AG09319 (cell line): ENCODE data around the gene ATP2B1.

Source experiments
- DNase-seq: peaks from one replicate; pipeline ENCODE4 v3.0.0-alpha.2; 2010; ENCODE audit warnings: low read depth; ENCODE audit errors: extremely low read depth
- TF ChIP-seq, protein P1 (sequence below): IDR thresholded peaks from 2 replicates; pipeline ENCODE4 v1.5.1; 2011; ENCODE audit warnings: low read depth, mild to moderate bottlenecking, inconsistent platforms, low read length, moderate library complexity

Gene ATP2B1

DNA sequence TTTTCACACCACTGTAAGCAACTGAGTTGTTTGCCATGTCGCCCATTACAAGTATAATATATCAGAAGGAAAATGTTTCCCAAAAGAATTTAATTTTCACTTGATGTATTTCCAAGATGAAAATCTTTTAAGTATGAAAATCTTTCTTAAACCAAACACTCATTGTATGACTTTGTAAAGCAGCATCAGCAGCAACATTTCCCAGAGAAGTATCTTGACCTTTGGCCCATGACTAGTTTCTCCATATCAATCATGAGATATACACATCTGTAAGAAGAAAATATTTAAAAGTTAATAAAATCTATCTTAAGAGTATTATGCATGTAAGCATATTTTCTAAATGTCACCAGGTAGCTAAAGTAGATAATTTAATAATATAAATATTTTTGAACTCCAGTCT lies 52.8 kb downstream of the ATP2B1 start:
- no peak for DNase-seq
- TF ChIP-seq, protein P1, sequence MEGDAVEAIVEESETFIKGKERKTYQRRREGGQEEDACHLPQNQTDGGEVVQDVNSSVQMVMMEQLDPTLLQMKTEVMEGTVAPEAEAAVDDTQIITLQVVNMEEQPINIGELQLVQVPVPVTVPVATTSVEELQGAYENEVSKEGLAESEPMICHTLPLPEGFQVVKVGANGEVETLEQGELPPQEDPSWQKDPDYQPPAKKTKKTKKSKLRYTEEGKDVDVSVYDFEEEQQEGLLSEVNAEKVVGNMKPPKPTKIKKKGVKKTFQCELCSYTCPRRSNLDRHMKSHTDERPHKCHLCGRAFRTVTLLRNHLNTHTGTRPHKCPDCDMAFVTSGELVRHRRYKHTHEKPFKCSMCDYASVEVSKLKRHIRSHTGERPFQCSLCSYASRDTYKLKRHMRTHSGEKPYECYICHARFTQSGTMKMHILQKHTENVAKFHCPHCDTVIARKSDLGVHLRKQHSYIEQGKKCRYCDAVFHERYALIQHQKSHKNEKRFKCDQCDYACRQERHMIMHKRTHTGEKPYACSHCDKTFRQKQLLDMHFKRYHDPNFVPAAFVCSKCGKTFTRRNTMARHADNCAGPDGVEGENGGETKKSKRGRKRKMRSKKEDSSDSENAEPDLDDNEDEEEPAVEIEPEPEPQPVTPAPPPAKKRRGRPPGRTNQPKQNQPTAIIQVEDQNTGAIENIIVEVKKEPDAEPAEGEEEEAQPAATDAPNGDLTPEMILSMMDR: no peak

DNA sequence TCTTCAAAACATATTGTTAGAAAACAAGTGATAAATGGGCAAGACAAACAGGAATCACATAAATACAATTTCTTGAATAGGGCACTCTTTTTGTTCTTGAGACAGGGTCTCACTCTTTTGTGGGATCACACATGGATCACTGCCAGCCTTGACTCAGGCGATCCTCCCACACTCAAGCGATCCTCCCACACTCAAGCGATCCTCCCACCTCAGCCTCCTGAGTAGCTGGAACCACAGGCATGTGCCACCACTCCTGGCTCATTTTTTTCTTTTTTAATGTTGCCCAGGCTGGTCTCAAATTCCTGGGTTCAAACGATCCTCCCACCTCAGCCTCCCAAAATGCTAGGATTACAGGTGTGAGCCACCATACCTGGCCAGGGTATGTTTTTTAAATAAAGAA lies 57.4 kb downstream of the ATP2B1 start:
- DNase-seq: no peak
- TF ChIP-seq, protein P1: no peak

DNA sequence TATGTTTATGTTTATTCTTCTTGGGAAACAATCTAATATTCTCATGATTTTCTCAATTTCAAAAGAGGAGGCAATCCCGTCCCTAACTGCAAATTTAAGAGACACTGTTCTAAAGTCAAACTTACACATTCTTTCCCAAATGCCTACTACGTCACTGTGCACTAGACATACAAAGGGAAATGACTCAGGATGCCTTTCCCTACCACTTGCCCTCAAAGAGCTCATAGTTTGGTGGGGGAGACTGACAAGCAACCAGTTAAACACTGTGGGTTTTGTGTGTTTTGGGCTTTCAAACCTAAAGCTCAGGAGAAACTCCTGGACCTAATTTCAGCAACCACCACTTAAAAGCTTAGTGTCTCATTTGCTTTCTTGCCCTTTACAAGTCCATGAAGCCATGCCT lies 58.4 kb downstream of the ATP2B1 start:
- DNase-seq: no peak
- TF ChIP-seq, protein P1: no peak

DNA sequence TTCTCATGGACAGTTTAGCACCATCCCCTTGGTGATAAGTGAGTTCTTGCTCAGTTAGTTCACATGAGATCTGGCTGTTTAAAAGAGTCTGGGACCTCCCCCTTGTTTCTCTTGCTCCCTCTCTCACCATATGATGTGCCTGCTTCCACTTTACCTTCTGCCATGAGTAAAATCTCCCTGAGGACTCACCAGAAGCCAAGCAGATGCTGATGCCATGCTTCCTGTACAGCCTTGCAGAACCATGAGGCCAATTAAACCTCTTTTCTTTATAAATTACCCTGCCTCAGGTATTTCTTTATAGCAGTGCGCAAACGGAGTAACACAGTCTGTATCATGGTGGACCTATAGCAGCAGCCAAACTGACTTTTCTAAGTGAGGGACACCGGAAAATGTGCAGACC lies 58.8 kb downstream of the ATP2B1 start:
- no peak for DNase-seq
- TF ChIP-seq, protein P1: no peak

DNA sequence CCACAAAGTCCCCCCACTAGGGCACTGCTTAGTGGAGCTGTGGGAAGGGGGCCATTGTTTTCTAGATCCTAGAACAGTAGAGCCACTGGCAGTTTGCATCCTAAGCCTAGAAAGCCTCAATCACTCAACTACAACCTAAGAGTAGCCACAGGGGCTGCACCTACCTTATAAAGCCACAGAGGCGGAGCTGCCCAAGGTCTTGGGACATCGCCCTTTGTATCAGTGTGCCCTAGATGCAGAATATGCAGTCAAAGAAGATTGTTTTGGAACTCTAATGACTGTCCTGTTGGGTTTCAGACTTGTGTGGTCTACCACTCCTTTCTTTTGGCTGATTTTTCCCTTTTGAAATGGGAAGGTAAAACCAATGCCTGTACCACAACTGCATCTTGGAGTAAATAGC lies 59.5 kb downstream of the ATP2B1 start:
- TF ChIP-seq, protein P1: no peak
- DNase-seq: no peak

DNA sequence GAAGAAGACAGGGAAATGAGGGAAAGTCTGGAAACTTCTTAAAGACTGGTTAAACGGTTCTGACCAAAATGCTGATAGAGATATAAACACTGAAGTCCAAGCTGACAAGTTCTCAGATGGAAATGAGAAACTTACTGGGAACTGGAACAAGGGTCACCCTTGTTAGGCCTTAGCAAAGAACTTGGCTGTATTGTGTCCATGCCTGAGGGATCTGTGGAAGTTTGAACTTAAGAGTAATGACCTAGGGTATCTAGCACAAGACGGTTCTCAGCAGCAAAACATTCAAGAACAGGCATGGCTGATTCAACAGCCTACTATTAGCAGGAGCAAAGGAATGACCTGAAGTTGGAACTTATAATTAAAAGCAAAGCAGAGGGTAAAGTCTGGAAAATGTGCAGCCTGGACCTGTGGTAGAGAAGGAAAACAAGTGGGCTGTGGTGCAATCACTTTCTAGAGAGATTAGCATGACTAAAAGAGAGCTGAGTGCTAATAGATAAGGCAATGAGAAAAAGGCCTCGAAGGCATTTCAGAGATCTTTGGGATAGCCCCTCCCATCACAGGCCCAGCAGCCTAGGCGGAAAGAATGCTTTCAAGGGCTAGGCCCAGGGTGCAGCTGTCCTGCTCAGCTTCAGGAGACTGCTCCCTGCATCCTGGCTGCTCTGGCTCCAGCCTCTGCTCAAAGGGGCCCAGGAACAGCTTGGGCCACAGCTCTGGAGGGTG lies 60.3 kb downstream of the ATP2B1 start:
- DNase-seq: no peak

DNA sequence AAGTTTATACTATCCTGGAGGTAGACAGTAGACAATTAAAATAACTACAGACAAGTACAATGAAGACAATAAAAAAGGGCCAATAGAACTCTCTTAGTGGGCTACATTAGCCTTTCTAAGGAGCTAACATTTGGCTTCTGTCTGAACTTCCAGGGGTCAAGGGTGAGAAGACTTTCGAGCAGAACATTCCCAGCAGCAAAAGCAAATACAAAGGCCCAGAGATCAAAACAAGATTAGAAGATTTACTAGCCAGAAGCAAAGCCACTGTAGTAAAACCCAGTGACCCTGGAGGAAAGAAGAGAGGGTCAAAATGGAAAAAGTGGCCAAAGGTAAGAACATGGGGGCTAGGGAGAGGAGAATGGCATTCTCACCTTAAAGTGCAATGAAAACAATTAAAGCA lies 63.2 kb downstream of the ATP2B1 start:
- TF ChIP-seq, protein P1: no peak
- no peak for DNase-seq

More for the DNA sequence above, 60.3 kb downstream of the ATP2B1 start:
- TF ChIP-seq, protein P1: no peak
